Trophoblast cell (in vitro differentiated cells and primary cell): ENCODE results near the gene VSTM2B.

Experiments
- DNase-seq, 2 donors: peaks; one replicate each; pipeline ENCODE4 v3.0.0-alpha.2; 2016
- H2AFZ ChIP-seq: 2 replicates; pipeline ENCODE4 v1.6.1; 2013; ENCODE audit warnings: low read length, moderate library complexity, mild to moderate bottlenecking; ENCODE audit not compliant: insufficient read depth, poor library complexity
- H2AK5ac ChIP-seq: 2 replicates; pipeline ENCODE4 v1.6.1; 2013; ENCODE audit warnings: mild to moderate bottlenecking, low read length
- H2BK120ac ChIP-seq: 2 replicates; pipeline ENCODE4 v1.6.1; 2013; ENCODE audit warnings: low read length, mild to moderate bottlenecking, moderate library complexity; ENCODE audit not compliant: insufficient read depth, poor library complexity
- H2BK12ac ChIP-seq: 2 replicates; pipeline ENCODE4 v1.6.1; 2013; ENCODE audit warnings: mild to moderate bottlenecking, low read length, moderate library complexity
- H2BK5ac ChIP-seq: 2 replicates; pipeline ENCODE4 v1.6.1; 2013; ENCODE audit warnings: low read length, low read depth, moderate library complexity, mild to moderate bottlenecking; ENCODE audit not compliant: poor library complexity
- H3K14ac ChIP-seq: 2 replicates; pipeline ENCODE4 v1.6.1; 2013; ENCODE audit warnings: mild to moderate bottlenecking, low read length
- H3K18ac ChIP-seq: 2 replicates; pipeline ENCODE4 v1.6.1; 2013; ENCODE audit warnings: mild to moderate bottlenecking, low read length
- H3K23ac ChIP-seq: 2 replicates; pipeline ENCODE4 v1.6.1; 2013; ENCODE audit warnings: low read length
- H3K27ac ChIP-seq: 2 replicates; pipeline ENCODE4 v1.5.1; 2013; ENCODE audit warnings: low read depth, mild to moderate bottlenecking, inconsistent platforms, low read length, moderate library complexity
- H3K27me3 ChIP-seq: 2 replicates; pipeline ENCODE4 v1.6.1; 2013; ENCODE audit warnings: inconsistent platforms, mild to moderate bottlenecking, low read length, moderate library complexity; ENCODE audit not compliant: insufficient read depth
- H3K36me3 ChIP-seq, 2 experiments: 1 replicate in 1 of 2; 2 replicates in 1 of 2; pipeline ENCODE4 v1.6.1; 2013; ENCODE audit warnings: low read length in 2 of 2, mild to moderate bottlenecking in 2 of 2, moderate library complexity in 1 of 2; ENCODE audit not compliant: insufficient read depth in 2 of 2, control insufficient read depth in 1 of 2
- H3K4ac ChIP-seq: 2 replicates; pipeline ENCODE4 v1.6.1; 2013; ENCODE audit warnings: low read depth, mild to moderate bottlenecking, low read length, moderate library complexity
- H3K4me1 ChIP-seq, 2 experiments: 1 replicate in 1 of 2; 2 replicates in 1 of 2; pipeline ENCODE4 v1.6.1; 2013; ENCODE audit warnings: low read length in 2 of 2, mild to moderate bottlenecking in 2 of 2, moderate library complexity in 1 of 2; ENCODE audit not compliant: insufficient read depth in 2 of 2, control insufficient read depth in 1 of 2
- H3K4me2 ChIP-seq: 2 replicates; pipeline ENCODE4 v1.6.1; 2013; ENCODE audit warnings: inconsistent platforms, mild to moderate bottlenecking, low read length, moderate library complexity
- H3K4me3 ChIP-seq: 2 replicates; pipeline ENCODE4 v1.5.1; 2013; ENCODE audit warnings: mild to moderate bottlenecking, low read depth, low read length, inconsistent platforms
- H3K79me1 ChIP-seq: one replicate; pipeline ENCODE4 v1.6.1; 2013; ENCODE audit warnings: low read length
- H3K79me2 ChIP-seq: 2 replicates; pipeline ENCODE4 v1.6.1; 2013; ENCODE audit warnings: low read length, mild to moderate bottlenecking; ENCODE audit not compliant: control insufficient read depth, insufficient read depth, poor library complexity
- H3K9ac ChIP-seq: 2 replicates; pipeline ENCODE4 v1.6.1; 2013; ENCODE audit warnings: mild to moderate bottlenecking, low read length
- H3K9me3 ChIP-seq: 2 replicates; pipeline ENCODE4 v1.6.1; 2013; ENCODE audit warnings: low read depth, mild to moderate bottlenecking, control low read depth, inconsistent platforms, low read length; ENCODE audit not compliant: insufficient read depth
- H4K12ac ChIP-seq: 2 replicates; pipeline ENCODE4 v1.6.1; 2013; ENCODE audit warnings: low read depth, mild to moderate bottlenecking, low read length, moderate library complexity
- H4K8ac ChIP-seq: 2 replicates; pipeline ENCODE4 v1.6.1; 2013; ENCODE audit warnings: low read depth, mild to moderate bottlenecking, low read length, moderate library complexity
- H4K91ac ChIP-seq: one replicate; pipeline ENCODE4 v1.6.1; 2013; ENCODE audit warnings: low read depth, mild to moderate bottlenecking, low read length, moderate library complexity
- WGBS: extraction: QIAGEN DNeasy Blood & Tissue Kit; methylation state at CpG from one replicate; pipeline ENCODE4 v1.1.7; 2013; ENCODE audit warnings: missing lambda C conversion rate; ENCODE audit not compliant: insufficient read length, insufficient coverage; ENCODE audit errors: extremely low coverage; 5-methylcytosine and 5-hydroxymethylcytosine counted together

The VSTM2B gene

DNA sequence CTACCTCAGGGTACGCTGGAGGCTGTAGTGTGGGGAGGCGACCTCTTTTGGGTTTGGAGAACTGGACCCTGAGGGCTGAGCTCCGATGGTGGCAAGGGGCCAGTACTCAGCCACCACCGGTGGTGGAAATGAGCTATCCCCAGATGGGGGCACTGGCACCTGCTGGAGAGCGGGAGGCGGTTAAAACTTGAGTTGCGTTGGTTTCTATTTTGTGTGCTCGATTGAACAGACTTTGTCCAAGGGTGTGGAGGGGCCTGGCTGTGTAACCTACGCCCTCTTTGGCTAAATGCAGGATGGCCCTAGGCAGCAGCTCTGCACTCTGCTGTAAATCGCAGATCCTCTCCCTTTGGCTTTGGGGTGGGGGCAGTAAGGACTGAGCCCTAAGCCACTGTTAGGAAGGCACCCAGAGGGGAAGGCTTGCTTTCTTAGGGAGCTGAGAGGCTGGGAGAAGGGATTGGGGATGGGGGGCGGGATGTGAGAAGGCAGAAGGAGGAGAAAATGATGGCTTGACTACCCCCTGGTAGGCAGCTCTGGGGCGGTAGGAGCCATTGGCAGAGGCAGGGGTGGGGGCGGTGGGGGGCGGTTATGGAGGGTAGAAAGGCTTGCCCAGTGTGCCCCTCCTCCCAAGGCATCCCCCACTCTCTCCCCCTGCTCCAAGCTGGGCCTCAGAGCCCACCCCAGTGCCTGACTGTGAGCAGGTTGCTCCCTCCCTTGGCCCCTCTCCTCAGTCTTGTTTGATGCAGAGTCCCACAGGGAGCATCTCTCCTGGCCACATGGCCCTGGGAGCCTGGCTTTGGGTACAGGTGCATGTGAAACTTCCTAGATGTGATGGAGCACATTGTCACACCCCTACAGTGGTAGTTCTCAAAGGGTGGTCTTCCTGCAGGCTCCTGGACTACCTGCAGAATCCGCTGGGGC is 5.0 kb downstream of the VSTM2B start:
- Histone ChIP-seq H3K18ac (no peak overlapping the region), H3K4ac (no peak overlapping the region)

DNA sequence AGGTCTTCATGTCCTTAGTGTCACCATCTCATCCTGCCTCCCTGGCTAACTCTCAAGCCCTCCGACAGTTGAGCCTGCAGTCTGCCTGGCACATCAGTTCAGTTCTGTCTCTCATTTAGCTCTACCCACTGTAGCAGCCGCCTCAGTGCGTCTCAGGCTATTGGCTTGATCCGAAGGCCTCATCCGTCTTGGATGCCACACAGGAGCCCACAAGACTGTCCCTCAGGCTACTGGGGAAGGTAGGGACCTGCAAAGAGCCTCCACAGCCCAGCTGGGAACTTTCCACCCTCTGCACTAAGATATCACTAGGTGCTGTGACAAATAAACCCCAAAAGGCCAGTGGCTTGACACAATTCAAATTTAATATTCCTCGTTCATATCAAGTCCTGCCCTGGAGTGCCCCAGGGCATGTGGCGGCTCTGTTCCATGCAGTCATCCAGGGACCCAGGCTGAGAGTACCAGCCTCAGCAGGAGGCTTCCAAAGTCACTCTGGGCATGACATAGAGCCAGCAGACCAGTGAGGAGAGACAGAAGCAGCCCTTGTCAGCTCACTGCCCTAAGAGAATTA is 5.7 kb downstream of the VSTM2B start:
- Histone ChIP-seq H3K4me2 (no peak overlapping the region), H3K27ac (no peak overlapping the region), H3K14ac (no peak overlapping the region), H3K4ac (no peak overlapping the region), H2AFZ (no peak overlapping the region), H3K18ac (no peak overlapping the region), H3K36me3 (no peaks in the 10 kb centered on the region), H3K27me3 (peaks cover 49% of the 10 kb centered on the region), H3K9me3 (peaks cover 11% of the 10 kb centered on the region), H3K79me2 (no peaks in the 10 kb centered on the region), H4K8ac (no peak overlapping the region), H4K12ac (no peak overlapping the region), H3K23ac (no peak overlapping the region), H3K4me1 (peaks cover 2 to 5% of the 10 kb centered on the region in 2 experiments), H3K79me1 (no peaks in the 10 kb centered on the region), H3K4me3 (no peak overlapping the region), H2BK120ac (no peak overlapping the region), H3K9ac (no peak overlapping the region), H4K91ac (no peak overlapping the region), H2AK5ac (no peak overlapping the region), H2BK5ac (no peak overlapping the region), H2BK12ac (no peak overlapping the region)
- DNase-seq = no peak
- WGBS = no CpG with 5 or more reads among the region's 7 CpGs

More for the DNA sequence above, 5.0 kb downstream of the VSTM2B start:
- H2BK12ac ChIP-seq = no peak overlapping the region
- no peak overlapping the region for H3K4me2 ChIP-seq
- H4K12ac ChIP-seq = no peak overlapping the region
- no peak overlapping the region for H3K4me3 ChIP-seq
- H4K8ac ChIP-seq = no peak overlapping the region
- H3K27me3 ChIP-seq = peaks cover 57% of the 10 kb centered on the region
- no peak overlapping the region for H2BK5ac ChIP-seq
- no CpG with 5 or more reads among the region's 15 CpGs for WGBS
- H3K9me3 ChIP-seq = peaks cover 11% of the 10 kb centered on the region
- no peaks in the 10 kb centered on the region for H3K36me3 ChIP-seq
- H2BK120ac ChIP-seq = no peak overlapping the region
- H3K4me1 ChIP-seq = peaks cover 2 to 5% of the 10 kb centered on the region in 2 experiments
- no peak overlapping the region for H3K27ac ChIP-seq
- no peak overlapping the region for H4K91ac ChIP-seq
- no peak overlapping the region for H2AFZ ChIP-seq
- no peaks in the 10 kb centered on the region for H3K79me2 ChIP-seq
- no peaks in the 10 kb centered on the region for H3K79me1 ChIP-seq
- no peak overlapping the region for H3K9ac ChIP-seq
- no peak overlapping the region for H3K23ac ChIP-seq
- H3K14ac ChIP-seq = no peak overlapping the region
- no peak for DNase-seq
- H2AK5ac ChIP-seq = no peak overlapping the region

DNA sequence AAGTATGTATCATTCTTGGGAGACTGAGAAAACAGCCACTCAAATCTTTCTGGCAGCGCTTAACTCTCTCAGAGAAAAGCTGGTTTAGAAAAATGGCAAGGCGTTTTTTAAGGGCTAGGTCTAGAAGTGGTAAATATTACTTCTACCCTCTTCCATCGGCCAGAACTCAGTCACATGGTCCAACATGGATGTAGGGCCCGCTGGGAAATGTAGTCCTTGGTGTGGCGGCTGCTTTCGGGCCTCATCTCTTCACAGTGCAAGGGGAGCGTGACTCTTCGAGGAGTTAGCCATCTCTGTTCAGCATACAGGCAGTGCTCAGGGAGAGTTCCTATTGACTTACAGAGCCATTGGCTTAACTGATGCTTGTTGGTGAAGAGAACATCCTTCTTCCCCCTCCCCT is 6.3 kb downstream of the VSTM2B start:
- Histone ChIP-seq H3K27me3 (peaks cover 44% of the 10 kb centered on the region), H2BK5ac (no peak overlapping the region), H4K8ac (no peak overlapping the region), H4K91ac (no peak overlapping the region), H2BK120ac (no peak overlapping the region), H3K27ac (no peak overlapping the region), H3K4me1 (peaks cover 2 to 5% of the 10 kb centered on the region in 2 experiments), H3K9me3 (peaks cover 11% of the 10 kb centered on the region), H3K4me3 (no peak overlapping the region), H2AK5ac (no peak overlapping the region), H3K14ac (no peak overlapping the region), H3K4ac (no peak overlapping the region), H3K23ac (no peak overlapping the region), H3K4me2 (no peak overlapping the region), H2BK12ac (no peak overlapping the region), H4K12ac (no peak overlapping the region), H3K79me1 (no peaks in the 10 kb centered on the region), H3K9ac (no peak overlapping the region), H2AFZ (no peak overlapping the region), H3K79me2 (no peaks in the 10 kb centered on the region), H3K36me3 (no peaks in the 10 kb centered on the region), H3K18ac (no peak overlapping the region)
- WGBS = no CpG with 5 or more reads among the region's 8 CpGs
- DNase-seq = no peak

DNA sequence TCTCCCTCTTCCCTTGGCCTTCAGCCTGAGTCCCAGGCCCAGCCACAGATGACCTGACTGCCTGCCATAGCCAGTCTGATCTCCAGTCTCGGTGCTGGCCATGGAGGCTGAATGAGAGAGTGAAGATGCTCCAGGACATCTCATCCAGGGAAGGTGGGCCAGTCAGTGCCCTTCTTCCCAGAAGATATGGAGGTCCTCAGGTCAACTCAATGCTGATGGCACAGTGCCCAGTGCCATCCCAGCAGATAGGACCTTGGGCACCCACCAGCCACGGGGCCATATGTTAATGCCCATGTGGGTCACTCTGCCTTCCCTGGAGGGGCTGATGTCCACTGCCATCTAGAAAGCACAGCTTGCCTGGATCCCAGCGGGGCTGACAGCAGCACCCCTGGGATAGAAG is 7.2 kb downstream of the VSTM2B start:
- Histone ChIP-seq H3K79me1 (no peaks in the 10 kb centered on the region), H3K18ac (no peak overlapping the region), H3K4ac (no peak overlapping the region), H4K91ac (no peak overlapping the region), H3K4me2 (no peak overlapping the region), H3K9ac (no peak overlapping the region), H2BK5ac (no peak overlapping the region), H3K27me3 (peaks cover 35% of the 10 kb centered on the region), H3K14ac (no peak overlapping the region), H3K79me2 (no peaks in the 10 kb centered on the region), H2AK5ac (no peak overlapping the region), H3K4me1 (peaks cover 2 to 5% of the 10 kb centered on the region in 2 experiments), H3K4me3 (no peak overlapping the region), H3K36me3 (no peaks in the 10 kb centered on the region), H2BK120ac (no peak overlapping the region), H4K8ac (no peak overlapping the region), H2AFZ (no peak overlapping the region), H2BK12ac (no peak overlapping the region), H3K9me3 (peaks cover 9% of the 10 kb centered on the region), H4K12ac (no peak overlapping the region), H3K27ac (no peak overlapping the region), H3K23ac (no peak overlapping the region)
- WGBS = no CpG with 5 or more reads among the region's 3 CpGs
- no peak for DNase-seq
